Suppressor macrophage (primary cell): ENCODE data around the gene BBS12.
"Not testable (repeated sequence)": the region's sequence is repeated elsewhere in the genome, so short reads cannot be mapped to it uniquely, and the experiment has no call there.

ENCODE experiments used
- DNase-seq, 4 experiments: peaks; one replicate each; pipeline ENCODE4 v3.0.0-alpha.2; 2020 to 2022

BBS12 gene

GRCh38 chr4:122765692-122766352, 33.3 kb downstream of the BBS12 start:
- DNase-seq: peak in 1 of 4 experiments; percentile 3

GRCh38 chr4:122766353-122766705, 33.8 kb downstream of the BBS12 start:
- no peak for DNase-seq

GRCh38 chr4:122766950-122767349, 34.4 kb downstream of the BBS12 start:
- DNase-seq: no peak

GRCh38 chr4:122771724-122772123, 39.2 kb downstream of the BBS12 start:
- no peak for DNase-seq

- no peak for DNase-seq
Measured at GRCh38 chr4:122772311-122772710, 39.8 kb downstream of the BBS12 start.

- DNase-seq: peak in 3 of 4 experiments; percentile 6 to 40 (median 23)
Measured at GRCh38 chr4:122772986-122773385, 40.5 kb downstream of the BBS12 start.

GRCh38 chr4:122775039-122775438, 42.5 kb downstream of the BBS12 start:
- DNase-seq: no peak

GRCh38 chr4:122775987-122776836, 43.7 kb downstream of the BBS12 start:
- DNase-seq: no peak

GRCh38 chr4:122776916-122777315, 44.4 kb downstream of the BBS12 start:
- DNase-seq: no peak

- DNase-seq: no peak
Measured at GRCh38 chr4:122777846-122778673, 45.6 kb downstream of the BBS12 start.

- DNase-seq: no peak
Measured at GRCh38 chr4:122781486-122781885, 49.0 kb downstream of the BBS12 start.

GRCh38 chr4:122783301-122784215, 51.1 kb downstream of the BBS12 start:
- DNase-seq: no peak

GRCh38 chr4:122784261-122784660, 51.8 kb downstream of the BBS12 start:
- no peak for DNase-seq

GRCh38 chr4:122785099-122785498, 52.6 kb downstream of the BBS12 start:
- DNase-seq: no peak

GRCh38 chr4:122786296-122786695, 53.8 kb downstream of the BBS12 start:
- DNase-seq: not testable (repeated sequence)

- not testable (repeated sequence) for DNase-seq
Measured at GRCh38 chr4:122786920-122787319, 54.4 kb downstream of the BBS12 start.

GRCh38 chr4:122787940-122788339, 55.4 kb downstream of the BBS12 start:
- no peak for DNase-seq

GRCh38 chr4:122788935-122789334, 56.4 kb downstream of the BBS12 start:
- DNase-seq: no peak

GRCh38 chr4:122793811-122794210, 61.3 kb downstream of the BBS12 start:
- DNase-seq: no peak
